ENCODE measurements around the gene VASP. TPM values are rescaled to one million over a fixed set of nuclear protein-coding genes. Genes with fewer than 3 reads are reported as not detected.

VASP gene
- total RNA-seq, 1 donor from 2014 or later = 51.9 TPM

DNA sequence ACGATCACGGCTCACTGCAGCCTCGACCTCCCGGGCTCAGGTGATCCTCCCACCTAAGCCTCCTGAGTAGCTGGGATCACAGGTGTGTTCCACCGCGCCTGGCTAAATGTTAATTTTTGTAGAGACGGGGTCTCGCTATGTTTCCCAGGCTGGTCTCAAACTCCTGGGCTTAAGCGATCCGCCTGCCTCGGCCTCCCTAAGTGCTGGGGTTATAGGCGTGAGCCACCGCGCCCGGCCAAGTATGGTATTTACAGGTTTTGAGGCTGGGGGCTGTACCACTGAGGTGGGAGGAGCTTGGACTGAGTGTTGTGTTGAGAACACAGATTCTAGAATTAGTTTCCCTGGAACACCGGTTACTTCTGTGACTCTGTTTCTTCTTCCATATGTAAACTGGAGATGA is 9.5 kb upstream of the VASP start:
- peaks cover 68% of the 10 kb centered on the region for H3K27me3 Mint-ChIP-seq
- TF ChIP-seq, protein P1, sequence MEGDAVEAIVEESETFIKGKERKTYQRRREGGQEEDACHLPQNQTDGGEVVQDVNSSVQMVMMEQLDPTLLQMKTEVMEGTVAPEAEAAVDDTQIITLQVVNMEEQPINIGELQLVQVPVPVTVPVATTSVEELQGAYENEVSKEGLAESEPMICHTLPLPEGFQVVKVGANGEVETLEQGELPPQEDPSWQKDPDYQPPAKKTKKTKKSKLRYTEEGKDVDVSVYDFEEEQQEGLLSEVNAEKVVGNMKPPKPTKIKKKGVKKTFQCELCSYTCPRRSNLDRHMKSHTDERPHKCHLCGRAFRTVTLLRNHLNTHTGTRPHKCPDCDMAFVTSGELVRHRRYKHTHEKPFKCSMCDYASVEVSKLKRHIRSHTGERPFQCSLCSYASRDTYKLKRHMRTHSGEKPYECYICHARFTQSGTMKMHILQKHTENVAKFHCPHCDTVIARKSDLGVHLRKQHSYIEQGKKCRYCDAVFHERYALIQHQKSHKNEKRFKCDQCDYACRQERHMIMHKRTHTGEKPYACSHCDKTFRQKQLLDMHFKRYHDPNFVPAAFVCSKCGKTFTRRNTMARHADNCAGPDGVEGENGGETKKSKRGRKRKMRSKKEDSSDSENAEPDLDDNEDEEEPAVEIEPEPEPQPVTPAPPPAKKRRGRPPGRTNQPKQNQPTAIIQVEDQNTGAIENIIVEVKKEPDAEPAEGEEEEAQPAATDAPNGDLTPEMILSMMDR (conservative IDR thresholded peaks at IDR 0.05) = no peak
- peaks cover 18% of the 10 kb centered on the region for H3K4me1 Mint-ChIP-seq (ENCODE audit: unreplicated experiment)
- H3K36me3 Mint-ChIP-seq = peaks cover 3% of the 10 kb centered on the region
- H3K27ac Mint-ChIP-seq = peak overlapping the region; percentile 72
- peak overlapping the region; percentile 89 for H3K4me3 Mint-ChIP-seq
- DNase-seq (ENCODE audit: extremely low spot score, unreplicated experiment) = no peak
- no peaks in the 10 kb centered on the region for H3K9me3 Mint-ChIP-seq

DNA sequence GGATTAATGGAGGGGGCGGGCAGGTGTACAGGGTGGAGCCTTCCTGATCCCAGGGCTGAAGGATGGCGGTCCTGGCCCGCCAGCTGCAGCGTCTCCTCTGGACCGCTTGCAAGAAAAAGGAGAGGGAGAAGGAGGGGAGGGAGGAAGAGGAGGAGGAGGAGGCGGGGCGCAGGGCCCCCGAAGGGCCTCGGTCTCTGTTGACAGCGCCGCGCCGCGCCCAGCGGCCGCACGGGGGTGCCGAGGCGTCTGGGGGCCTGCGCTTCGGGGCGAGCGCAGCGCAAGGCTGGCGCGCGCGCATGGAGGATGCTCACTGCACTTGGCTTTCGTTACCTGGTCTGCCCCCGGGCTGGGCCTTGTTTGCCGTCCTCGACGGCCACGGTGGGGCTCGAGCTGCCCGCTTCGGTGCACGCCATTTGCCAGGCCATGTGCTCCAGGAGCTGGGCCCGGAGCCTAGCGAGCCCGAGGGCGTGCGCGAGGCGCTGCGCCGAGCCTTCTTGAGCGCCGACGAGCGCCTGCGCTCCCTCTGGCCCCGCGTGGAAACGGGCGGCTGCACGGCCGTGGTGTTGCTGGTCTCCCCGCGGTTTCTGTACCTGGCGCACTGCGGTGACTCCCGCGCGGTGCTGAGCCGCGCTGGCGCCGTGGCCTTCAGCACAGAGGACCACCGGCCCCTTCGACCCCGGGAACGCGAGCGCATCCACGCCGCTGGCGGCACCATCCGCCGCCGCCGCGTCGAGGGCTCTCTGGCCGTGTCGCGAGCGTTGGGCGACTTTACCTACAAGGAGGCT is 8.7 kb upstream of the VASP start, which contains the start of gene PPM1N:
TSS of gene PPM1N (plus strand) at position 33 of the 785 bp plus-strand sequence. CDS start at position 63, 30 bp downstream.
- H3K4me3 Mint-ChIP-seq = peak within 1 kb of the TSS; percentile 89
- peaks cover 72% of the 10 kb centered on the region for H3K27me3 Mint-ChIP-seq
- TF ChIP-seq, protein P1 (conservative IDR thresholded peaks at IDR 0.05) = peak; percentile 44
- H3K9me3 Mint-ChIP-seq = no peaks in the 10 kb centered on the region
- peaks cover 3% of the 10 kb centered on the region for H3K36me3 Mint-ChIP-seq
- no peak for DNase-seq (ENCODE audit: extremely low spot score, unreplicated experiment)
- peak within 1 kb of the TSS; percentile 84 for H3K27ac Mint-ChIP-seq
- H3K4me1 Mint-ChIP-seq (ENCODE audit: unreplicated experiment) = peaks cover 13% of the 10 kb centered on the region

DNA sequence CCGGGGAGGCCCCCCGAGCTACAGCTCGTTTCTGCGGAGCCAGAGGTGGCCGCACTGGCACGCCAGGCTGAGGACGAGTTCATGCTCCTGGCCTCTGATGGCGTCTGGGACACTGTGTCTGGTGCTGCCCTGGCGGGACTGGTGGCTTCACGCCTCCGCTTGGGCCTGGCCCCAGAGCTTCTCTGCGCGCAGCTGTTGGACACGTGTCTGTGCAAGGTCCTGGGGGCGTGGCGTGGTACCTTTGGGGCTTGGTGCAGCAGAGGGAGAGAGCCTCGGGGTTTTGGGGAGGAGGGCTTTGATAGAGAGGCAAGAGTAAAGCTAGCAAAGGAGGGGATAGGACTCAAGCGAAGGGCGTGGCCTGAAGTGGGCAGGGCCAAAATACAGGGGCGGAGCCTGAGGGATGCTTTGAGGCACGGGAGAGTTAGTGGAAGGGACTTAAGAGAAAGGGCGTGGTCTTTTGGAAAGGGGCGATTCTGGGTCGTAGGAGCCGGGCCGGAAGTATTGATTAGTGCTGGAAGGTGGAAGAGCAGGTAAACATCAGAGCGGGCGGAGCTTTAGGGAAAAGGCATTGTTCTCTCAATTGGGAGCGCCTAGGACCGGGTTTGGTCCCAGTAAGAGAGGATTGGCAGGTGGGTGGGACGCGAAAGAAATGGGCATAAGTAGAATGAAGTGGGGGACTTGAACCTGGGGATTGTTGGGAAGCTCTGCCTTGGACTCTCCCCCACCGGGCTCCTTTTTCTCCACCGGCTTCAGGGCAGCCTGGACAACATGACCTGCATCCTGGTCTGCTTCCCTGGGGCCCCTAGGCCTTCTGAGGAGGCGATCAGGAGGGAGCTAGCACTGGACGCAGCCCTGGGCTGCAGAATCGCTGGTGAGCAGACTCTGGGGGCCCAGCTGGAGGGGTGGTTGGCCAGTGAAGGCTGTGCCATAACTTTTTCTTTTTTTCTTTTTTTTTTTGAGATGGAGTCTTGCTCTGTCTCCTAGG is 7.8 kb upstream of the VASP start:
- Mint-ChIP-seq H3K9me3 (no peaks in the 10 kb centered on the region), H3K27ac (peak overlapping the region; percentile 84), H3K36me3 (peaks cover 3% of the 10 kb centered on the region), H3K4me1 (ENCODE audit: unreplicated experiment) (peaks cover 13% of the 10 kb centered on the region), H3K27me3 (peaks cover 77% of the 10 kb centered on the region), H3K4me3 (peak overlapping the region; percentile 66)
- no peak for DNase-seq (ENCODE audit: extremely low spot score, unreplicated experiment)
- TF ChIP-seq, protein P1 (conservative IDR thresholded peaks at IDR 0.05) = no peak

- Mint-ChIP-seq H3K4me3 (no peak overlapping the region), H3K27ac (no peak overlapping the region), H3K27me3 (peaks cover 71% of the 10 kb centered on the region), H3K36me3 (peaks cover 3% of the 10 kb centered on the region), H3K4me1 (ENCODE audit: unreplicated experiment) (peaks cover 13% of the 10 kb centered on the region), H3K9me3 (no peaks in the 10 kb centered on the region)
- no peak for DNase-seq (ENCODE audit: extremely low spot score, unreplicated experiment)
- TF ChIP-seq, protein P1 (conservative IDR thresholded peaks at IDR 0.05) = no peak
Measured at GRCh38 chr19:45500918-45501729, 6.2 kb upstream of the VASP start.

- peaks cover 3% of the 10 kb centered on the region for H3K36me3 Mint-ChIP-seq
- peaks cover 70% of the 10 kb centered on the region for H3K27me3 Mint-ChIP-seq
- DNase-seq (ENCODE audit: extremely low spot score, unreplicated experiment) = no peak
- H3K4me1 Mint-ChIP-seq (ENCODE audit: unreplicated experiment) = peaks cover 13% of the 10 kb centered on the region
- H3K9me3 Mint-ChIP-seq = no peaks in the 10 kb centered on the region
- TF ChIP-seq, protein P1 (conservative IDR thresholded peaks at IDR 0.05) = no peak
- H3K27ac Mint-ChIP-seq = no peak overlapping the region
- no peak overlapping the region for H3K4me3 Mint-ChIP-seq
Measured at GRCh38 chr19:45501730-45502014, 5.6 kb upstream of the VASP start.
